SJCRH30 (cell line): ENCODE data around the gene DNAJC3. TPM values are rescaled to one million over a fixed set of nuclear protein-coding genes. Genes with fewer than 3 reads are reported as not detected.
"Not testable (repeated sequence)": the region's sequence is repeated elsewhere in the genome, so short reads cannot be mapped to it uniquely, and the experiment has no call there.

Experiments
- DNase-seq, 2 experiments: peaks; one replicate each; pipeline ENCODE4 v3.0.0-alpha.2; 2015 to 2020
- H3K27ac ChIP-seq: fragments of 250-450 bp; sonication (Bioruptor Pico); 2 replicates; pipeline ENCODE4 v1.5.1; 2020; ENCODE audit warnings: mild to moderate bottlenecking, moderate library complexity
- H3K27me3 ChIP-seq: fragments of 250-450 bp; sonication (Bioruptor Pico); 2 replicates; pipeline ENCODE4 v1.5.1; 2020; ENCODE audit warnings: mild to moderate bottlenecking, moderate library complexity
- H3K36me3 ChIP-seq: fragments of 250-450 bp; sonication (Bioruptor Pico); 2 replicates; pipeline ENCODE4 v1.5.1; 2020; ENCODE audit warnings: mild to moderate bottlenecking, moderate library complexity
- H3K4me1 ChIP-seq: fragments of 250-450 bp; sonication (Bioruptor Pico); 2 replicates; pipeline ENCODE4 v1.5.1; 2020; ENCODE audit warnings: mild to moderate bottlenecking, moderate library complexity
- H3K4me3 ChIP-seq: fragments of 250-450 bp; sonication (Bioruptor Pico); 2 replicates; pipeline ENCODE4 v1.5.1; 2020; ENCODE audit warnings: mild to moderate bottlenecking, moderate library complexity
- H3K9me3 ChIP-seq: fragments of 250-450 bp; sonication (Bioruptor Pico); replicated peaks from 2 replicates; pipeline ENCODE4 v1.5.1; 2020; ENCODE audit warnings: mild to moderate bottlenecking, moderate library complexity
- total RNA-seq: library from RNA; depleted of rRNA; stranded (reverse); fragments of >200 nt; shearing (Covaris generic); gene quantifications from 2 replicates; pipeline ENCODE4 v1.2.3, GENCODE V29; 2014

Gene DNAJC3
- total RNA-seq, 1 experiment from 2014 or later = 22.5 TPM

DNA sequence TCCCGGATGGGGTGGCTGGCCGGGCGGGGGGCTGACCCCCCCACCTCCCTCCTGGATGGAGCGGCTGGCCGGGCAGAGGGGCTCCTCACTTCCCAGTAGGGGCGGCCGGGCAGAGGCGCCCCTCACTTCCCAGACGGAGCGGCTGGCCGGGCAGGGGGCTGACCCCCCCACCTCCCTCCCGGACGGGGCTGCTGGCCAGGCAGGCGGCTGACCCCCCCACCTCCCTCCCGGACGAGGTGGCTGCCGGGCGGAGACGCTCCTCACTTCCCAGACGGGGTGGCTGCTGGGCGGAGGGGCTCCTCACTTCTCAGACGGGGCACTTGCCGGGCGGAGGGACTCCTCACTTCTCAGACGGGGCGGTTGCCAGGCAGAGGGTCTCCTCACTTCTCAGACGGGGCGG lies 14.0 kb downstream of the DNAJC3 start:
- not testable (repeated sequence) for H3K4me3 ChIP-seq, H3K36me3 ChIP-seq, DNase-seq, H3K27me3 ChIP-seq, H3K9me3 ChIP-seq, H3K27ac ChIP-seq, H3K4me1 ChIP-seq

DNA sequence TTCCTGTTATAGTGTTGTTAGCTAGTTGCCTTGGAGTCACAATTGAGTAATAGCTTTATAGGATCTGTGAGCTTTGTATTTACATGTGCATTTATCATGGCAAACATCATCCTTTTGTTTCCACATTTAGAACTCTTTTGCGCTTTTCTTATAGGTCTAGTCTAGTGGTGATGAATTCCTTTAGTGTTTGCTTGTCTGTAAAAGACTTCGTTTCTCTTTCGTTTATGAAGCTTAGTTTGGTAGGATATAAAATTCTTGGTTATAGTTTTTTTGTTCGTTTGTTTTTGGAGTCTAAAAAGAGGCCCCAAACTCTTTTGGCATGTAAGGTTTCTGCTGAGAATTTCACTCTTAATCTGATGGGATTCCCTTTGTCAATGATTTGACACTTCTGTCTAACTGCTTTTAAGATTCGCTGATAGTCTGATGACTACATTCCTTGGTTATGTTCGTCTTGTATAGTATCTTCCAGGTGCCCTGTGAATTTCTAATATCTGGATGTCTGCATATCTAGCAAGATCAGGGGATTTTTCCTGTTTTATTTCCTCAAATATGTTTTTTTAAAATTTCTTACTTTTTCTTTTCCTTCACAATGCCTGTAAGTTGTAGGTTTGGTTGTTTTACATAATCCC lies 20.2 kb downstream of the DNAJC3 start:
- DNase-seq = no peak
- Histone ChIP-seq H3K27ac (no peak overlapping the region), H3K9me3 (no peaks in the 10 kb centered on the region), H3K36me3 (no peaks in the 10 kb centered on the region), H3K4me3 (no peak overlapping the region), H3K4me1 (no peaks in the 10 kb centered on the region), H3K27me3 (no peaks in the 10 kb centered on the region)

DNA sequence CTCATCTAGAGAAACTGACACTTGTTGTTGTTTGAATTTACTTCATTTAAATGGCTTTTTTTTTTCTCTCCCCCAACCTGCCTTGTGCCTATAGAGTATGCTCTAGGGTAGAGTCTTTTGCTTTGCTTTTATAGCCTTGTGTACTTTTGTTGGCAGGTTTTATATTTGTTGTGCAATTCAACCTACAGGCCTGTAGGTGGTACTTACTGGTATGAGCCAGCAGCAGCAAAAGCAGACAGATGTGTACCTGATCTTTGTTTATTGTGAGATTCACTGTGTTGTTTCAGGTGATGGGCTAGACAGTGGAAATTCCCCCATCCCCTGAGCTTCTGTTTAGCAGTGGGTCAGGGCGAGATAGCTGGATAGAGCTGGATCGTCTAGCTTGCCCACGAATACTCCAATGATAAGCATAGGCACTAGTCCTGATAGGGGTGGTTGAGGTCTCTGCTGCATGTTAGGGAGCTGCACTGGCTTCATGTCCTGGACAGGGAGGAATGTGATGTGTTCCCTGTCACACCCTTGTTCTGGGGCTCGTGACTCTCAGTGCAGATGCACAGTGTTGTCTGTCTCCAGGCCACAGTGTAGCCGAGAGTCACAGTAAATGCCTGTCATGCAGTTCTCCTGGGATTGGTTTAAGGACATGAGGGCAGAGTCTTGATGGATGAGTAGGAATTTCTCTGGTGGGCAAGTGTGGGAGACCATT lies 21.3 kb downstream of the DNAJC3 start:
- DNase-seq = no peak
- H3K36me3 ChIP-seq = no peaks in the 10 kb centered on the region
- H3K27me3 ChIP-seq = no peaks in the 10 kb centered on the region
- no peak overlapping the region for H3K4me3 ChIP-seq
- no peaks in the 10 kb centered on the region for H3K4me1 ChIP-seq
- H3K9me3 ChIP-seq = no peaks in the 10 kb centered on the region
- no peak overlapping the region for H3K27ac ChIP-seq

DNA sequence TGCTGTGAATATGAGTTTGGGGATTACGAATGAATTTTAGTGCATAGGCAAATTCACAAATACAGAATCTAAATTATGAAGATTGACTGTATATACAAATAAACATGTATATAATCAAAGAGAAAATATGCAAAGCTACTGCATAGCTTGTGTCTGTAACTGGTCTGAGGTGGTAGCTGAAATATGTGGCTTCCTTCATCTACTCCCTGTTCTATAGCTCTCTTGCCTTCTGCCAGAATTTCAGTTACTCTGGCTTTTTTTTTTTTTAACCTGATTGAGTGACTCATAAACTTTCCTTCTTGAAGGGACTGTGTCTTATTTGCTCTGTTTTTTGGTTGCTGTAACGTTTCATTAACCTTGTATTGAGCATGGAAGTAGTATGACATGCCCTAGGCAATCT lies 26.6 kb downstream of the DNAJC3 start:
- H3K27me3 ChIP-seq = no peaks in the 10 kb centered on the region
- no peaks in the 10 kb centered on the region for H3K4me1 ChIP-seq

DNA sequence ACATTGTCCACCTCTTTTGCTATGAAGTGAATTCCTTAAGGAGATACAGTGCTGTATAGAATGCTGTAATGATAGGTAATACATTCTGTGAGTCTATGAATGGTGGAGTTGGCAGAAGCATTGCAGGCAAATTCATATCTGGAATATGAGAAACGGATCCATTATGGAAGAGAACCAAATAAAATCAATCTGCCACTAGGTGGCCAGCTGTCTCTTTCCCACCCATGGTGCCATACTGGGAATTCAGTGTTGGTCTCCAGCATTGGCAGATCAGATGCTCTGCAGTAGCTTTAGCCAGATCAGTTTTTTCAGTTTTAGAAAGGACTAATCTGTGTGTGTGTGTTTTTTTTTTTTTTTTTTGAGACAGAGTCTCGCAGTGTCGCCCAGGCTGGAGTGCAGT lies 27.6 kb downstream of the DNAJC3 start:
- Histone ChIP-seq H3K36me3 (peaks cover 7% of the 10 kb centered on the region), H3K4me3 (no peak overlapping the region), H3K27ac (no peak overlapping the region), H3K4me1 (no peaks in the 10 kb centered on the region), H3K9me3 (no peaks in the 10 kb centered on the region), H3K27me3 (no peaks in the 10 kb centered on the region)
- DNase-seq = peak in 1 of 2 experiments; percentile 16

More for the DNA sequence above, 26.6 kb downstream of the DNAJC3 start:
- DNase-seq = no peak
- H3K27ac ChIP-seq = no peak overlapping the region
- H3K36me3 ChIP-seq = no peaks in the 10 kb centered on the region
- H3K4me3 ChIP-seq = no peak overlapping the region
- no peaks in the 10 kb centered on the region for H3K9me3 ChIP-seq

DNA sequence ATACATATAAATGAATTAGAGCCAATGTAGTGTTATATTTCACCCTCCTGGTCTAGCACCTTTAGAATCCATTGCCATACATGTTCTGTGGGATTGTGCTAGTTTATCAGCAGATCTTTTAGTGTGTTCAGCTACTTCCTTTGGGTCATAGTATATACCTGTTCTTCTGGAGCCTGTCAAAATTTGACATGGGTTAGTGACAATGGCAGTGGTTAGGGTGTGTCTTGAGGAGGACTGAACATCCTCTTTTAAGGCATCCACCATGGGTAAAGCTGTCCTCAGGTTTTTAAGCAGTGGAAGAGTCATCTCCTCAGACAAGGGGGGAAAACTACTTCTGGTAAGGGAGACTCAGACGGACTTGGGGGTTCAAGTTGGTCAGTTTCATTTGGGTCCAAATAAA lies 29.4 kb downstream of the DNAJC3 start:
- Histone ChIP-seq H3K4me1 (no peaks in the 10 kb centered on the region), H3K27me3 (no peaks in the 10 kb centered on the region), H3K9me3 (no peaks in the 10 kb centered on the region), H3K4me3 (no peak overlapping the region), H3K36me3 (peaks cover 12% of the 10 kb centered on the region), H3K27ac (no peak overlapping the region)
- no peak for DNase-seq

DNA sequence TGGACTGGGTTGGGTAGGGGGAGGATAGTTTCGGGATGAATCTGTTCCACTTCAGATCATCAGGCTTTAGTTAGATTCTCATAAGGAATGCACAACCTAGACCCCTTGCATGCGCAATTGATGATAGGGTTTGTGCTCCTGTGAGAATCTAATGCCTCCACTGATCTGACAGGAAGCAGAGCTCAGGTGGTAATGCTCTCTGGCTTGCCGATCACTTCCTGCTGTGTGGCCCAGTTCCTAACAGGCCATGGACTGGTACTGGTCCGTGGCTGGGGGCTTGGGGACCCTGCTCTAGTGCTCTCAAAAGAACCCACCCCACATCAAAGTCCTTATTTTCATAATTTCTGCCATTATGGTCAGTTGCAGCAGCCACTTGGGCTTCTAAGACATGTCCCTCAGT lies 30.1 kb downstream of the DNAJC3 start:
- Histone ChIP-seq H3K9me3 (no peaks in the 10 kb centered on the region), H3K4me3 (no peak overlapping the region), H3K4me1 (no peaks in the 10 kb centered on the region), H3K27me3 (no peaks in the 10 kb centered on the region), H3K36me3 (peaks cover 19% of the 10 kb centered on the region), H3K27ac (no peak overlapping the region)
- DNase-seq = no peak

DNA sequence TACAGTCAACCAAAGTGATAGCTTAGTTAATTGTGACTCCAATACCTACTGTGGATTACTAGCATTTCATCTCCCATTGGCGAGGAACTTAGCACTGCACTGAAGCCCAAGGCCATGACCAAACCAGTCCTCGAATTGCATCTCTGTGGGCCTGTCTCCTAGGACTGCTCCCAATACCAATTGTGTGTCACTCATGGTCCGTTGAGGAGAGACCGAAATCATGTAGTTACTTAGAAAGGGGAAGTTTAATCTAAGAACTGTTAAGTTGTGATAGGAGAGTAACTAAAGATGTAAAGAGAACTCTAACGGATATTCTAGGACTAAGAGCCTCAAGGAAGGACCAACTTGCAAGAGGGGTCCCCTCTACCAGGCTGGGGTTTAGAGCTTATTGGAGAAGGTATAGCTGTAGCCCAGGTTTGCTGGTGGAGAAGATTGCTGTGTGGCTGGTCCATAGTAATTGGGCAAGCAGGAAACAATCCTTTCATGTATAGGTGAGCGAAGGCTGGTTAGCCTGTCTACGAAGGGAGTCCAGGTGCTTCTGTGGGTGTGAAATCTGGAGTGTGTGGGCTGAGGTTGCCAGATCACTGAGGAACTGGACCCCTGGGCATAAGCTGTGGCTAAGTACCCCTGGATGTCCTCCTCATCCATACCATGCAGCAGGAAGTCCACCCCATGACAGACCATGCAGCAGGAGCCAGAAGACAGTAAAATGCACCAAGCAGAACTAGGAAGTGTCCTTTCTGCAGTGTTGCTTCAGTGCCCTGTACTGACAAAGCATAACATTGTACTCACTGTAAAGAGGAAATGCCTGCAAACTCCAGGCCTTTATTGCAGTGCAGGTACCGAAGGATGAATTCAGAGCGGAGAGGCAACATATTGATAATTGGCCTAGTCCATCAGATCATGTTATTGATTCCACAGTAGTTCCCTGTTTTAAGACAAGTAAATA lies 30.8 kb downstream of the DNAJC3 start:
- Histone ChIP-seq H3K27me3 (no peaks in the 10 kb centered on the region), H3K9me3 (no peaks in the 10 kb centered on the region), H3K4me3 (no peak overlapping the region), H3K27ac (no peak overlapping the region), H3K4me1 (no peaks in the 10 kb centered on the region), H3K36me3 (peaks cover 24% of the 10 kb centered on the region)
- DNase-seq = no peak

DNA sequence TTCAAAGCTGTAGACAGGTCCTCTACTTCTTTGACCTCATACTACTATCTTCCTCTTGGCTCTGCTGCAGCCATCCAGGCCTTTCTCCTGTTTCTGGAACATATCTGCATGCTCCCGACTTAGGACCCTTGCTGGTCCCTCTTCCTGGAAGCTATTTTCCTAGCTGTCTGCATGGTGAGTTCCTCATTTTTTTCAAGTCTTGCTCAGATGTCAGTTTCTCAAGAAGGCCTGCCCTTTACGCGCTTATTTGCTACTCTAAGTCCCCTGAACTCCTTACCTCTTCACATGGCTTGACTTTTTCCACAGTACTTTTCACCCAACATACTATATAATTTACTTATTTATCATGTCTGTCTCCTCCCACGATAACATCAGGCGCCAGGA lies 31.4 kb downstream of the DNAJC3 start:
- no peak overlapping the region for H3K27ac ChIP-seq
- H3K4me3 ChIP-seq = no peak overlapping the region
- peaks cover 30% of the 10 kb centered on the region for H3K36me3 ChIP-seq
- no peak for DNase-seq
- H3K4me1 ChIP-seq = no peaks in the 10 kb centered on the region
- H3K9me3 ChIP-seq = no peaks in the 10 kb centered on the region
- H3K27me3 ChIP-seq = no peaks in the 10 kb centered on the region

DNA sequence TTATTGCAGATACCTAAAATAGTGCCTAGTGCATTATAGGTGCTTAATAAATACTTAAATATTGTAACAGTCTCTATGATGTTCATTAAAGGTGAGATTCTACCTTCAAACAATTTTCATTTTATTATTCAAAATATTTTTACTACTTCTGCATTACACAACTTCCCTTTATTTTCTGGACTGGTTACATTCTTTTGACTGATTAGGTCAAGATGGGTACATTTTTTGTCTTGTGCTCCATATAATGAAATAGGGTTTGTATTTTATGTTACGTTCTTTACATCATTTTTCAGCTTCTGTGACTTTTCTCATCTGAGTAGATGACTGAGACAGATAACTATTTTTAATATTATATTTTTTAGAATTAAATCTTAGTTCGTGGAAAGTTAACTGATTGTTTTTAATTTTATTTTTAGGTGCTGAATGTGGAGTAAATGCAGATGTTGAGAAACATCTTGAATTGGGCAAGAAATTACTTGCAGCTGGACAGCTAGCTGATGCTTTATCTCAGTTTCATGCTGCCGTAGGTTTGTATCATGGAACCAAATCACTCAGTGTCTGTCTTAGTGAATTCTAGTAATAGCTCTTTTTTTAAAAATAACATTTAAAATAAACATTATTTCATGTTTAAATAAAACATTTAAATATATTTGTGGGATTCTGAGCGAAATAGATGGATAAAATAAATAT lies 32.0 kb downstream of the DNAJC3 start:
- Histone ChIP-seq H3K36me3 (peaks cover 32% of the 10 kb centered on the region), H3K27me3 (no peaks in the 10 kb centered on the region), H3K9me3 (0 out of 2 replicates have a peak, but pooled peaks cover 4% of the 10 kb centered on the region), H3K4me1 (no peaks in the 10 kb centered on the region), H3K4me3 (no peak overlapping the region), H3K27ac (no peak overlapping the region)
- DNase-seq = no peak

DNA sequence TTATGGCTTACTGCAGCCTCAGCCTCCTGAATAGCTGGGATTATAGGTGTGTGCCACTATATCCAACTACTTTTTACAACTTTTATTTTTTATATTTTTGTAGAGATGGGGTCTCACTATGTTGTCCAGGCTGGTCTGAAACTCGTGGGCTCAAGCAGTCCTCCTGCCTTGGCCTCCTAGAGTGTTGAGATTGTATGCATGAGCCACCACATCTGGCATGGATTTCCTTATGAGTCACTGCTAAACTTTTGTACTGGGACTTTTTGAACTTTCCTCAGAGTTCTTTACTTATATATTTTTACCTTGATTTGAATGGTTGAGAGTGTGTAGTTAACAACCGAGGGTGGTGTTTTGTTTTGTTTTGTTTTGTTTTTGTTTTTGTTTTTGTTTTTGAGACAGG lies 33.4 kb downstream of the DNAJC3 start:
- peaks cover 34% of the 10 kb centered on the region for H3K36me3 ChIP-seq
- H3K9me3 ChIP-seq = 0 out of 2 replicates have a peak, but pooled peaks cover 4% of the 10 kb centered on the region
- no peaks in the 10 kb centered on the region for H3K4me1 ChIP-seq
- no peak for DNase-seq
- H3K27ac ChIP-seq = no peak overlapping the region
- no peak overlapping the region for H3K4me3 ChIP-seq
- H3K27me3 ChIP-seq = no peaks in the 10 kb centered on the region

DNA sequence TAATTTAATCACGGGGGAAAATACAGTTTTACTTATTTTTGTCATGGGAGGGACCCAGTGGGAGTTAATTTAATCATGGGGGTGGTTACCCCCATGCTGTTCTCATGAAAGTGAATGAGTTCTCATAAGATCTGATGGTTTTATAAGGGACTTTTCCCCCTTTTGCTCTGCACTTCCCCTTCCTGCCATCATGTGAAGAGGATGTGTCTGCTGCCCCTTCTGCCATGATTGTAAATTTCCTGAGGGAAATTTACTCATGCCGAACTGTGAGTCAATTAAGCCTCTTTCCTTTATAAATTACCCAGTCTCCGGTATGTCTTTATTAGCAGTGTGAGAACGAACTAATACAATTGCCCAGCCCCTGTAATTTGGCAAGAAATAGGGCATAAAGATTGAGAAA lies 35.9 kb downstream of the DNAJC3 start:
- H3K4me3 ChIP-seq, H3K27me3 ChIP-seq, H3K4me1 ChIP-seq, H3K27ac ChIP-seq, H3K9me3 ChIP-seq, DNase-seq: not testable (repeated sequence)
- H3K36me3 ChIP-seq = peaks cover 39% of the 10 kb centered on the region

DNA sequence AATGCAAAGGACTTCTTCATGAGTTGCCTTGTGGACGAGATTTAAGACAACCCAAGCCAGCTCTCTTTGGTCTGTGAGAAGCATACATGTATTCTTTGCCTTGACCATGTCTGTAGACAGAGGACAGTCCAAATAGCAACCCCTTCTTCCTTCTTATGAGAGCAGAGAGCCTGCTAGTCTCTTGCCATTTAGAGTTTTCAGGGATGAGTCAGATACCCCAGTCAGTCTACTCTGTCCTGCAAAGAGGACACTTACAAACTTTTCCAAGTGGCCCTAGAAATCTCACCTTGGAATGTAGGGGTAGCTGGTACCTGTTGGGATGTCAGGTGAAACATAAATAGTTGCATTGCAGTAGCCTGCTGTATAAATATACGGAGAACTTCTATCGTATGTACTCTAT lies 36.7 kb downstream of the DNAJC3 start:
- no peak for DNase-seq
- H3K4me3 ChIP-seq = no peak overlapping the region
- 0 out of 2 replicates have a peak, but pooled peaks cover 4% of the 10 kb centered on the region for H3K9me3 ChIP-seq
- peaks cover 39% of the 10 kb centered on the region for H3K36me3 ChIP-seq
- H3K4me1 ChIP-seq = no peaks in the 10 kb centered on the region
- H3K27me3 ChIP-seq = no peaks in the 10 kb centered on the region
- no peak overlapping the region for H3K27ac ChIP-seq

DNA sequence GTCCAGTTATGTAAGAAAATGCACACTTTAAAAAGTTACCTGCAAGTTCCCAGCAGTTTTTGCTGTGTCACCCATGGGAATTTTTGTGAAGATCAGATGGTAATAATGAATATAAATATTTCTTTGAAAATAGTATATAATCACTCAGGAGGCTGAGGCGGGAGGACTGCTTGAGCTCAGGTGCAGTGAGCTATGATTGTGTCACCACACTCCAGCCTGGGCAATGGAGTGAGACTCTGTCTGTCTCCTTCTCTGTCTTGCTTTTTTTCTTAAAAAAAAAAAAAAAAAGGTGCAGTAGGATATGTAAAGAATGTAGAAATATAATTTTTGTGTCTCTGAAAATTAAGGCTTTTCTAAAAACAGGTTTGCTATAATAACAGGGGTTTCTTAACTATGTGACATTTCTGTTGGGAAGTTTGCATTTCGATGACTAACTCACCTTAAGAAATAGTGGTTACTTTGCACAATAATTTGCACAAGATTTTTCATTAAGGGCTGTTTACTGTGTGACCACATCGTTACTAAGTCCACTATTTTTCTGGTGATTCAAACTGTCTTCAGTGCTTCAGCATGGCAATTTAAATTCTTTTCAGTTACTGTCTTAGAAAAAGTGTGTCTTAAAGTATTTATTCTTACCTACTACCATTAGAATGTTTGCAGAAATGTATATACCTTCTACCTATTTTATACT lies 37.3 kb downstream of the DNAJC3 start:
- Histone ChIP-seq H3K27me3 (no peaks in the 10 kb centered on the region), H3K27ac (no peak overlapping the region), H3K4me3 (no peak overlapping the region), H3K4me1 (no peaks in the 10 kb centered on the region), H3K9me3 (0 out of 2 replicates have a peak, but pooled peaks cover 6% of the 10 kb centered on the region), H3K36me3 (peaks cover 33% of the 10 kb centered on the region)
- no peak for DNase-seq
